ENCODE measurements around the gene HTR2B. TPM values are rescaled to one million over a fixed set of nuclear protein-coding genes. Genes with fewer than 3 reads are reported as not detected.
"Not testable (repeated sequence)": the region's sequence is repeated elsewhere in the genome, so short reads cannot be mapped to it uniquely, and the experiment has no call there.

Gene HTR2B
- total RNA-seq, 1 donor from 2014 or later: 4.8 TPM

- no peak for DNase-seq
These were observed 36.1 kb downstream of the HTR2B start for GRCh38 chr2:231088754-231089153.

GRCh38 chr2:231084565-231084964 is 40.3 kb downstream of the HTR2B start:
- DNase-seq: no peak

- DNase-seq: peak; percentile 57
These were observed 55.3 kb downstream of the HTR2B start for GRCh38 chr2:231069379-231070054.

- DNase-seq: peak; percentile 65
These were observed 56.2 kb downstream of the HTR2B start for GRCh38 chr2:231068525-231069222.

GRCh38 chr2:231067531-231067930 is 57.3 kb downstream of the HTR2B start:
- DNase-seq: not testable (repeated sequence)

GRCh38 chr2:231065966-231066365 is 58.9 kb downstream of the HTR2B start:
- DNase-seq: no peak

GRCh38 chr2:231063347-231063746 is 61.5 kb downstream of the HTR2B start:
- no peak for DNase-seq

GRCh38 chr2:231062776-231063175 is 62.1 kb downstream of the HTR2B start:
- DNase-seq: no peak

GRCh38 chr2:231059756-231060155 is 65.1 kb downstream of the HTR2B start:
- no peak for DNase-seq

GRCh38 chr2:231058761-231059550 is 65.9 kb downstream of the HTR2B start:
- peak; percentile 45 for DNase-seq

Other genes with a start within 250 kb of the HTR2B start
- not detected in 2 replicates for gene GPR55, start 199.8 kb downstream of the HTR2B start, total RNA-seq
- gene SPATA3, start 128.9 kb downstream of the HTR2B start, total RNA-seq: not detected in 2 replicates
- under 0.01 and 1.1 TPM in 2 replicates for gene C2orf72, start 87.5 kb downstream of the HTR2B start, total RNA-seq
- 115 and 135 TPM in 2 replicates for gene PSMD1, start 68.2 kb downstream of the HTR2B start, total RNA-seq
- 9.7 and 19.9 TPM in 2 replicates for gene ARMC9, start 73.6 kb upstream of the HTR2B start, total RNA-seq

All from dermis blood vessel endothelial cell (primary cell).